GM19372 (cell line): ENCODE results near the gene IL17RB.
A peak's percentile ranks its signal among the peaks of the same experiment; 100 is the strongest.

ENCODE experiments used
- ATAC-seq: cut with Tn5 transposase; IDR thresholded peaks from one replicate; pipeline ENCODE4 v1.9.1; 2021; ENCODE audit warnings: mild to moderate bottlenecking, low read depth, moderate library complexity; ENCODE audit not compliant: unreplicated experiment

IL17RB gene

GRCh38 chr3:53856964-53857363, 10.6 kb downstream of the IL17RB start:
- no peak for ATAC-seq

- no peak for ATAC-seq
These were observed 11.9 kb downstream of the IL17RB start for GRCh38 chr3:53858096-53858741.

GRCh38 chr3:53859178-53859577, 12.8 kb downstream of the IL17RB start:
- no peak for ATAC-seq

GRCh38 chr3:53860196-53860595, 13.8 kb downstream of the IL17RB start:
- ATAC-seq: no peak

- ATAC-seq: no peak
These were observed 15.9 kb downstream of the IL17RB start for GRCh38 chr3:53862241-53862640.

- ATAC-seq: no peak
These were observed 16.8 kb downstream of the IL17RB start for GRCh38 chr3:53863145-53863544.

GRCh38 chr3:53865732-53866499, 19.5 kb downstream of the IL17RB start:
- no peak for ATAC-seq

GRCh38 chr3:53880396-53881345, 34.3 kb downstream of the IL17RB start:
- no peak for ATAC-seq

GRCh38 chr3:53881691-53882593, 35.6 kb downstream of the IL17RB start, which contains the start of gene ACTR8:
TSS of gene ACTR8 (minus strand) at chr3:53882152. CDS start at chr3:53882101, 51 bp downstream.
- peak; percentile 92 for ATAC-seq

- ATAC-seq: no peak
These were observed 36.6 kb downstream of the IL17RB start for GRCh38 chr3:53883008-53883407.

- ATAC-seq: no peak
These were observed 38.3 kb downstream of the IL17RB start for GRCh38 chr3:53884623-53885022.

GRCh38 chr3:53885239-53885638, 38.9 kb downstream of the IL17RB start:
- ATAC-seq: no peak

GRCh38 chr3:53887446-53887845, 41.1 kb downstream of the IL17RB start:
- no peak for ATAC-seq

GRCh38 chr3:53888232-53888631, 41.9 kb downstream of the IL17RB start:
- ATAC-seq: no peak

GRCh38 chr3:53890726-53891475, 44.5 kb downstream of the IL17RB start:
- ATAC-seq: no peak

- ATAC-seq: peak; percentile 97
These were observed 45.3 kb downstream of the IL17RB start, which contains the start of gene SELENOK for GRCh38 chr3:53891497-53892285. TSS of gene SELENOK (minus strand) at chr3:53891859.

GRCh38 chr3:53892286-53892637, 45.9 kb downstream of the IL17RB start:
- ATAC-seq: no peak

GRCh38 chr3:53899750-53900149, 53.4 kb downstream of the IL17RB start:
- ATAC-seq: no peak
